Naive thymus-derived CD4-positive, alpha-beta T cell (primary cell): Measurements from ENCODE around the gene HOXA5. TPM values are rescaled to one million over a fixed set of nuclear protein-coding genes. Genes with fewer than 3 reads are reported as not detected.

ENCODE experiments used
- ATAC-seq: fragments of 150-1000 bp; cut with Tn5 transposase; 2 replicates; pipeline ENCODE4 v1.10.0; 2021; ENCODE audit warnings: mild to moderate bottlenecking, moderate library complexity
- CTCF ChIA-PET: fragments of 350-600 bp; sonication (Branson Sonifier 250); formaldehyde crosslinking; loops from one replicate; lab custom pipeline; 2021; ENCODE audit warnings: antibody characterized with exemption; lab: Charles Lee
- POLR2A ChIA-PET: fragments of 350-600 bp; sonication (Branson Sonifier 250); formaldehyde crosslinking; loops from one replicate; lab custom pipeline; 2021; ENCODE audit warnings: antibody characterized with exemption, inconsistent platforms; lab: Charles Lee
- DNase-seq, 9 donors: peaks; one replicate each; pipeline versions ENCODE4 v3.0.0 to v3.0.0-alpha.2; 2020 to 2022; ENCODE audit warnings: mixed read lengths in 1 of 9
- H3K27ac ChIP-seq: one replicate; pipeline ENCODE4 v1.7.0; 2013; ENCODE audit warnings: mild to moderate bottlenecking, low read depth, low read length, moderate library complexity
- H3K27me3 ChIP-seq, 2 donors: one replicate each; pipeline ENCODE4 v1.7.0; 2013; ENCODE audit warnings: low read length in 2 of 2, mild to moderate bottlenecking in 2 of 2, moderate library complexity in 2 of 2; ENCODE audit not compliant: control insufficient read depth in 2 of 2, insufficient read depth in 2 of 2
- H3K36me3 ChIP-seq, 3 experiments: 1 replicate in 2 of 3; 2 replicates in 1 of 3; pipeline ENCODE4 v1.7.0; 2013; ENCODE audit warnings: low read length in 3 of 3, mild to moderate bottlenecking in 3 of 3, moderate library complexity in 1 of 3; ENCODE audit not compliant: insufficient read depth in 3 of 3, control insufficient read depth in 2 of 3
- H3K4me1 ChIP-seq, 2 donors: one replicate each; pipeline ENCODE4 v1.7.0; 2013; ENCODE audit warnings: low read length in 2 of 2, mild to moderate bottlenecking in 2 of 2, moderate library complexity in 1 of 2; ENCODE audit not compliant: control insufficient read depth in 2 of 2, insufficient read depth in 2 of 2
- H3K4me3 ChIP-seq: 2 replicates; pipeline ENCODE4 v1.7.0; 2013; ENCODE audit warnings: mild to moderate bottlenecking, low read length
- H3K9me3 ChIP-seq, 3 experiments: 1 replicate in 2 of 3; 2 replicates in 1 of 3; pipeline ENCODE4 v1.7.0; 2013; ENCODE audit warnings: low read length in 3 of 3; ENCODE audit not compliant: control insufficient read depth in 2 of 3
- H3K27ac Mint-ChIP-seq, 9 donors: one replicate each; pipeline ENCODE4 v1.8.0; 2020 to 2022; ENCODE audit warnings: mixed read lengths in 9 of 9, mild to moderate bottlenecking in 8 of 9, moderate library complexity in 5 of 9, inconsistent platforms in 2 of 9
- H3K27me3 Mint-ChIP-seq, 5 donors: one replicate each; pipeline ENCODE4 v1.8.0; 2021 to 2022; ENCODE audit warnings: mixed read lengths in 5 of 5, mild to moderate bottlenecking in 1 of 5
- H3K36me3 Mint-ChIP-seq, 5 donors: one replicate each; pipeline ENCODE4 v1.8.0; 2020 to 2022; ENCODE audit warnings: mixed read lengths in 5 of 5, mild to moderate bottlenecking in 3 of 5, inconsistent platforms in 1 of 5
- H3K4me1 Mint-ChIP-seq, 7 donors: one replicate each; pipeline ENCODE4 v1.8.0; 2020 to 2022; ENCODE audit warnings: mixed read lengths in 7 of 7, mild to moderate bottlenecking in 3 of 7, inconsistent platforms in 1 of 7
- H3K4me3 Mint-ChIP-seq, 10 donors: one replicate each; pipeline ENCODE4 v1.8.0; 2020 to 2022; ENCODE audit warnings: mild to moderate bottlenecking in 10 of 10, mixed read lengths in 10 of 10, moderate library complexity in 6 of 10, inconsistent platforms in 2 of 10
- H3K9me3 Mint-ChIP-seq, 11 donors: one replicate each; pipeline ENCODE4 v1.8.0; 2020 to 2022; ENCODE audit warnings: mixed read lengths in 11 of 11, mild to moderate bottlenecking in 4 of 11, inconsistent platforms in 1 of 11, moderate library complexity in 1 of 11
- intact Hi-C, 2 donors: fragments of 100-400 bp; cut with micrococcal nuclease; formaldehyde crosslinking; loops; one replicate each; pipeline ENCODE4 v1.15.1; 2023
- polyA plus RNA-seq, 2 donors: library from polyadenylated mRNA; unstranded; fragments of 300-500 nt; fragmentation: Illumina TruSeq; gene quantifications; one replicate each; pipeline ENCODE4 v1.2.3, GENCODE V29; 2021
- total RNA-seq, 6 experiments: library from RNA in 5 of 6; stranded (reverse) in 5 of 6; gene quantifications; 1 replicate in 5 of 6; 2 replicates in 1 of 6; pipeline ENCODE4 v1.2.3 and lab custom pipeline; 2021 to 2026

Gene HOXA5
- total and polyA plus RNA-seq, 7 experiments from 2014 or later: 0.88 to 2.2 TPM; not detected in 5

DNA sequence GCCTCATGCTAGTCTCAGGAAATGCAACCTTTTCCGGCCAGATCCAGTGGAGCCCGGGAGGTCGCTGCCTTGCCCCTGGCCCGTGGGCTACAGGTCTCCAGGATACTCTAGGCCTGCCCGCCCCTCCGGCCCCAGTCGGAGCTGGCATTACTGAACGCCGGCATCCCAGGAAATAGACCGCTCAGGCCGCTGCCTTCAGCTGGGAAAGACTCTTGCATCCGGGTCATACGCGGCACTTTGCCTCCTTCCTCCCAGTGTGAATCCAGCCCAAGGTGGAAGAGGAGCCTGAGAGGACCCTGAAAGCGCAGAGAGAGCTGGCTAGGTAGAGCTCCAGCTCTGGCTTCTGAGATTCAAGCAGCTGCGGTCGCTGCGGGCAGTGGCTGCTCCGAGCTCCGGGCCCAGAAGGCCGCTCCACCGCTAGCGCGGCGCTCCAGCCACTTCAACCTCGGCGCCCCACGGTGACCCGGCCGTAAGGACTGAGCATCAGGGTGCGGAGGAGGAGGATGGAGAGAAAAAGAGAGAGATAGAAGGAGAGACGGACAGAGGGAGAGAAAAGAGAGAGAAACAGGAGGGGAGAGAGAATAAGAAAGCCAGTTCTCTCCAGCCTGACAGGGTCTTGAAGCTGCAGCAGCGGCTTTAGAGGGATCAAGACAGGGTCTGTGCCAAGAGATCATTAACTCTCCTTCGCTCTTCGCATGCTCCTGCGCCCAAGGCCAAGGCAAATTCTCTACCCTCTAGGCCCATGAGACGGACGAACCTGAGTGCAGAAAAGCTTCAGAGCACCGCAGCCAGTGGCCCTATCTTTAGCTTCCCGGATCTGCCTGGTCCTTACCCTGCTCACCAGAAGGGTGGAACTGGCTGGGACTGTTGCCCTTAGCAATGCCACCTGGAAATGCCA, 32.4 kb upstream of the HOXA5 start:
- Histone ChIP-seq H3K9me3 (no peaks in the 10 kb centered on the region), H3K27me3 (peaks cover 23 to 62% of the 10 kb centered on the region in 2 donors), H3K36me3 (no peaks in the 10 kb centered on the region), H3K4me3 (no peak overlapping the region), H3K4me1 (peaks cover 16 to 20% of the 10 kb centered on the region in 2 donors), H3K27ac (no peak overlapping the region)
- ChIA-PET CTCF (interaction anchor here (0.9 to 2.7 kb wide), 2 partner anchors 11 to 27 kb away, joined by 4 to 8 read pairs; no protein-coding TSS in a partner anchor), POLR2A (no interaction called here)
- H3K27ac Mint-ChIP-seq: no peak overlapping the region
- H3K4me3 Mint-ChIP-seq: no peak overlapping the region
- ATAC-seq: no peak
- intact Hi-C loops: no loop called here
- H3K27me3 Mint-ChIP-seq: peaks cover 63 to 77% (median 69%) of the 10 kb centered on the region in 5 donors
- no peak for DNase-seq
- H3K36me3 Mint-ChIP-seq: no peaks in the 10 kb centered on the region
- peaks cover 0 to 9% (median 2%) of the 10 kb centered on the region in 11 donors for H3K9me3 Mint-ChIP-seq
- peaks cover 16 to 29% (median 21%) of the 10 kb centered on the region in 7 donors for H3K4me1 Mint-ChIP-seq

GRCh38 chr7:27174874-27175625, 31.6 kb upstream of the HOXA5 start:
- peaks cover 16 to 20% of the 10 kb centered on the region in 2 donors for H3K4me1 ChIP-seq
- POLR2A ChIA-PET: interaction anchor here (1.1 kb wide), 1 partner anchor 24 kb away, joined by 4 read pairs; no protein-coding TSS in a partner anchor
- Mint-ChIP-seq H3K27ac (peak overlapping the region in 3 of 9 donors; percentile 44 to 66 (median 57)), H3K4me1 (peaks cover 13 to 34% (median 22%) of the 10 kb centered on the region in 7 donors), H3K36me3 (no peaks in the 10 kb centered on the region), H3K4me3 (peak overlapping the region in 9 of 10 donors; percentile 14 to 75 (median 54)), H3K9me3 (peaks cover 0 to 13% (median 2%) of the 10 kb centered on the region in 11 donors), H3K27me3 (peaks cover 66 to 80% (median 74%) of the 10 kb centered on the region in 5 donors)
- H3K9me3 ChIP-seq: no peaks in the 10 kb centered on the region
- H3K36me3 ChIP-seq: no peaks in the 10 kb centered on the region
- DNase-seq: no peak
- CTCF ChIA-PET: no interaction called here
- H3K27me3 ChIP-seq: peaks cover 29 to 62% of the 10 kb centered on the region in 2 donors
- H3K4me3 ChIP-seq: no peak overlapping the region
- ATAC-seq: no peak
- H3K27ac ChIP-seq: no peak overlapping the region
- intact Hi-C loops: loop anchor here in 1 of 2 donors (1.0 to 5.0 kb wide), 2 partner anchors 9 to 973 kb away; partner anchors contain the start of genes CBX3 and HNRNPA2B1

GRCh38 chr7:27173956-27174873, 30.7 kb upstream of the HOXA5 start, which contains the start of gene HOXA10:
TSS of gene HOXA10 (minus strand) at chr7:27174320. CDS start at chr7:27174306, 14 bp downstream.
- H3K27ac ChIP-seq: no peak within 1 kb of the TSS
- H3K27ac Mint-ChIP-seq: peak within 1 kb of the TSS in 3 of 9 donors; percentile 44 to 70 (median 57)
- ChIA-PET CTCF (interaction anchor here (0.9 kb wide), 1 partner anchor 8 kb away, joined by 4 read pairs; no protein-coding TSS in a partner anchor), POLR2A (interaction anchor here (1.1 kb wide), 1 partner anchor 25 kb away, joined by 4 read pairs; no protein-coding TSS in a partner anchor)
- H3K36me3 Mint-ChIP-seq: no peaks in the 10 kb centered on the region
- ATAC-seq: peak; percentile 37
- no peaks in the 10 kb centered on the region for H3K36me3 ChIP-seq
- peaks cover 63 to 72% (median 68%) of the 10 kb centered on the region in 5 donors for H3K27me3 Mint-ChIP-seq
- peak within 1 kb of the TSS in 9 of 10 donors; percentile 50 to 79 (median 69) for H3K4me3 Mint-ChIP-seq
- H3K4me1 ChIP-seq: peaks cover 15 to 16% of the 10 kb centered on the region in 2 donors
- peaks cover 0 to 11% (median 2%) of the 10 kb centered on the region in 11 donors for H3K9me3 Mint-ChIP-seq
- H3K4me3 ChIP-seq: peak within 1 kb of the TSS; percentile 36
- peaks cover 25 to 58% of the 10 kb centered on the region in 2 donors for H3K27me3 ChIP-seq
- peak in 3 of 9 donors; percentile 14 to 19 (median 15) for DNase-seq
- intact Hi-C loops: loop anchor here (1.0 to 5.0 kb wide), 6 partner anchors 10 to 972 kb away; partner anchors contain the start of genes CBX3 (in 1 of the 2), HNRNPA2B1 (in 1 of the 2) and HOXA7 (in 1 of the 2)
- H3K4me1 Mint-ChIP-seq: peaks cover 9 to 32% (median 18%) of the 10 kb centered on the region in 7 donors
- no peaks in the 10 kb centered on the region for H3K9me3 ChIP-seq

GRCh38 chr7:27173511-27173955, 30.1 kb upstream of the HOXA5 start:
- Mint-ChIP-seq H3K27ac (no peak overlapping the region), H3K4me3 (peak overlapping the region in 3 of 10 donors; percentile 49 to 79 (median 75)), H3K9me3 (peaks cover 0 to 16% (median 2%) of the 10 kb centered on the region in 11 donors), H3K27me3 (peaks cover 61 to 70% (median 67%) of the 10 kb centered on the region in 5 donors), H3K4me1 (peaks cover 13 to 38% (median 22%) of the 10 kb centered on the region in 7 donors), H3K36me3 (peaks cover 0 to 4% (median 0%) of the 10 kb centered on the region in 5 donors)
- ChIA-PET POLR2A (interaction anchor here (1.1 to 1.8 kb wide), 3 partner anchors 17 to 26 kb away, joined by 3 to 4 read pairs (median 4); partner anchors contain the start of gene HOXA7), CTCF (interaction anchor here (0.9 kb wide), 1 partner anchor 9 kb away, joined by 4 read pairs; no protein-coding TSS in a partner anchor)
- intact Hi-C loops: loop anchor here (1.0 to 5.0 kb wide), 5 partner anchors 12 to 971 kb away; partner anchors contain the start of genes CBX3 (in 1 of the 2), HNRNPA2B1 (in 1 of the 2) and HOXA7 (in 1 of the 2)
- Histone ChIP-seq H3K27me3 (peaks cover 27 to 59% of the 10 kb centered on the region in 2 donors), H3K4me1 (peaks cover 16 to 21% of the 10 kb centered on the region in 2 donors), H3K36me3 (no peaks in the 10 kb centered on the region), H3K4me3 (peak overlapping the region; percentile 36), H3K27ac (no peak overlapping the region), H3K9me3 (no peaks in the 10 kb centered on the region)
- ATAC-seq (peak; percentile 81), DNase-seq (peak in 3 of 9 donors; percentile 47 to 51 (median 51))
